ENCODE results near the gene FYB1.

DNA sequence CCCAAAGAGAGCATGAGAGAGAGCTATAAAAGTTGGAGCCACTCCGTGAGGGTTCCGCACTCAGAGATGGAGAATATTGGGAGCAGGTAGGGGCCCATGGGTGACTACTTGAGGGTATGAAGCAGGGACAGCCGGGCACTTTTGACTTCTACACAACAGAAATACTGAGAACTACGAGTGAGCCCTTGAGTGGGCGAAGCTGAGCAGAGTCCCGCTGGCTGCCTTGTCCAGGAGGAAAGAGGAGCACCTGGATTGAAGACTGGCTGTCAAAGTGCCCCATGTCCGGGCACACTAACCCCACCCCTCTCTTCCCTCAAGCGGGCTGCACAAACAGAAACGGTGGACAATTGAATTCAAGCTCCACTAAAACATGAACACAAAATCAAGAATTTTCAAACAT is 33.6 kb downstream of the FYB1 start:
- TF ChIP-seq CTCF (IDR thresholded peaks at IDR 0.05) (no peak), EZH2 (IDR thresholded peaks at IDR 0.05; ENCODE audit: borderline replicate concordance, insufficient read depth, low read depth, low read length, poor library complexity, severe bottlenecking) (no peak)

All from B cell (primary cell).